GM18505 (cell line): Measurements from ENCODE around the gene NR5A2.

Experiments
- ATAC-seq: cut with Tn5 transposase; IDR thresholded peaks from one replicate; pipeline ENCODE4 v1.9.1; 2021; ENCODE audit not compliant: unreplicated experiment
- POLR2A ChIP-seq: IDR thresholded peaks from 4 replicates; pipeline ENCODE4 v1.6.1; 2011; ENCODE audit warnings: borderline replicate concordance; ENCODE audit not compliant: insufficient read depth, insufficient read length; ENCODE audit errors: extremely low read depth

NR5A2 gene

GRCh38 chr1:200153277-200154055, 126.0 kb downstream of the NR5A2 start:
- no peak for TF ChIP-seq POLR2A
- peak; percentile 46 for ATAC-seq

DNA sequence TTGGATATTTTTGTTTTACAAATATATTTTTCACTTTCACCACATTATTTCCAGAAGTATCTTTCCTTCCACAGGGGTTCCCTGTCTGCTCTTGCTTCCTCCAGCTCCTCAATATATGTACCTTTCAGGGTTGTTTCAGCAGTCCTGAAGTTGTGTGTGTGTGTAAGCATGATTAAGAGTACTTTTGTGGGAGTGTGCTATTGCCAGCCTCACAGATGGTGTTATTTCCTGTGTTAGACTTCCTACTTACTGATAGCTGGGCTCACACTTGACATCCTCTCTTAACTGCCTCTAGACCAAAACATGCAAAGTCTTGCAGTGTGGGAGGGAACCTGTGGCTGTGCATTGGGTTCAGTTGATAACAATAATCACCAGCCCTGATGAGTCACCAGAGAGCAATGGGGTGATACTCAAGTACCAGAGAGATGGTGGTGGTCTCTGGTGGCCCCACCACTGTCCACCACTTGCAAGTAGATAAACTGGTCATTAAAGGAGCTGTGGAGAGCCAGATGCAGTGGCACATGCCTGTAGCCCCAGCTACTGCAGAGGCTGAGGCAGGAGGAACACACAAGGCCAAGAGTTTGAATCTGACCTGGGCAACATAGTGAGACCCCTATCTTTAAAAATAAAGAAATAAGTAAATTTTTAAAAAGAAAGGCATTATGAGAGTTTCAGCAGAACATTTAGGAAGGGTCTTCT, 126.7 kb downstream of the NR5A2 start:
- peak; percentile 90 for ATAC-seq
- no peak for TF ChIP-seq POLR2A

DNA sequence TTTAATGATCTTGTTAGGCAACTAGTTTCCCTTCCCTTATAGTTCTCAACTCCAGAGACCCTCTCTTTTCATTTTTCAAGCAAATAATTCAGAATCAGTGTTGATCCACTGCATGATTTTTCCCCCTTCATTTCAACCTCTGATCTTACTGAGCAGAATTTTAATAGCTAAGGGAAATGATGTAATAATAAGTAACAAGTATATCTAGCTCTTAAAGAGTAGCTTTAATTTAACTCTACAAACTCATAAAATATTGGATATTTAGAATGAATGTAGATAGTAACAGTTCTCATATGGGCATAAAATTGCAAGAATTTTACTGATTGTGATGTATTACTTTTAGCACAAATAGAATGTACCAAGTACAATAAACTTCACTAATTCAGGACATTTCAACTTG, 130.2 kb downstream of the NR5A2 start:
- TF ChIP-seq POLR2A: no peak
- ATAC-seq: no peak

DNA sequence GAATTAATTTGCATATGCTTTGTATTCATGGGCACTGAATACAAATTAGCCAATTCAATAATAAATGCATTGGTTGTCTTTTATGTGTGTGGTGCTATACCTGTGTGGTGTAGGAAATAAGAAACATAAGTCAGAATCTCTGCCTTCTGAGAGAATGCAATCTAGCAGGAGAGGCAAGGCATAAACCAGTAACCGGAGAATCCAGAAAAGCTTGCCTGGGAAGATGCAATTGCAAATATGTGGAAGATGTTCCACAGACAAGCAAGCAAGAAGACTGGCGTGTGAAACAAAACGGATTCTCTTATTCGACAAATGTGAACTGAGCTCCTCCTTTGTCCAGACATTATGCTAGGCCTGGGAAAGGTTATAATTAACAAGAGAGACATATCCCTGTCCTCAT, 134.3 kb downstream of the NR5A2 start:
- ATAC-seq: no peak
- TF ChIP-seq POLR2A: no peak

DNA sequence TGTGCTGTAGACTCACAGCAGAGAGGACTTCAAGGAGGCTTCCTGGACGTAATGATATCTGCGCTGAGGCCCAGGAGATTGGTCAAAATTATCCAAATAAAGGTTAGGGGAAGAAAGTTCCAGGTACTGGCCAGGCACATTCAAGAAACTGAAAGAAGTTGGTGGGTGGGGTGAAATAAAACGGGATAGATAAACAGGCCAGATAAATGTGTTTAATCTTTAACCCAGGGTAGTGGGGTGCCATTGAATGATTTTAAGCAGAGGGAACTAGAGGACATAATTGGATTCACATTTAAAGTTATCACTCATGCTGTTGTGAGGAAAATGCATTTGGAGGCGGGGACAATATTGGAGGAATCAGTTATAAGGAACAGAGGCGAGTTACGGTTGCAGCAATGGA, 134.7 kb downstream of the NR5A2 start:
- no peak for ATAC-seq
- no peak for TF ChIP-seq POLR2A

GRCh38 chr1:200162877-200163276, 135.4 kb downstream of the NR5A2 start:
- no peak for TF ChIP-seq POLR2A
- no peak for ATAC-seq

- no peak for TF ChIP-seq POLR2A
- ATAC-seq: no peak
These were observed 136.4 kb downstream of the NR5A2 start for GRCh38 chr1:200163911-200164310.

DNA sequence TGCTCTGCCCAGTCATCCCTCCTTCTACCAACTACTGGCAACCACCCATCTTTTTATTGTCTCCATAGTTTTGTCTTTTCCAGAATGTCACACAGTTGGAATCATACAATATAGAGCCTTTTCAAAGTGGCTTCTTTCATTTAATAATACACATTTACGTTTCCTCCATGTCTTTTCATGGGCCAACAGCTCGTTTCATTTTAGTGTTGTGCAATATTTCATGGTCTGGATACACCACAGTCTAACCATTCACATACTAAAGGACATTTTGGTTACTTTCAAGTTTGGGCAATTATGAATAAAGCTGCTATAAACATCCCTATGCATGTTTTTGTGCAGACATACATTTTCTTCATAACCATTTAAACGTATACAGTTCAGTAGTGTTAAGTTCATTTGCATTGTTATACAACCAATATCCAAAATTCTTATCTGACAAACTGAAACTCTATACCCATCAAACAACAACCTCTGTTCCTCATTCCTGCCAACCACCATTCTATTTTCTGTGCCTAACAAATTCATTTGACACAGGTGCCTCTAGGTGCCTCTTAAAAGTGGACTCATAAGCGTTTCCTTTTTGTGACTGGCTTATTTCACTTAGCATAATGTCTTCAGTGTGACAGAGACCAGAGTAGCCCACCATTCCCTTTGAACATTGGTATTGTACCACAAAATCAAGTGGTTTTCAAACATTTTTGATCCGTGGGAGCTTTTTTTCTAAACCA, 138.1 kb downstream of the NR5A2 start:
- ATAC-seq: no peak
- TF ChIP-seq POLR2A: no peak

GRCh38 chr1:200166411-200166810, 138.9 kb downstream of the NR5A2 start:
- no peak for ATAC-seq
- TF ChIP-seq POLR2A: no peak

- no peak for ATAC-seq
- no peak for TF ChIP-seq POLR2A
These were observed 141.4 kb downstream of the NR5A2 start for GRCh38 chr1:200168926-200169325.

GRCh38 chr1:200172311-200172710, 144.8 kb downstream of the NR5A2 start:
- ATAC-seq: no peak
- TF ChIP-seq POLR2A: no peak

- TF ChIP-seq POLR2A: no peak
- no peak for ATAC-seq
These were observed 145.6 kb downstream of the NR5A2 start for GRCh38 chr1:200173097-200173618.

DNA sequence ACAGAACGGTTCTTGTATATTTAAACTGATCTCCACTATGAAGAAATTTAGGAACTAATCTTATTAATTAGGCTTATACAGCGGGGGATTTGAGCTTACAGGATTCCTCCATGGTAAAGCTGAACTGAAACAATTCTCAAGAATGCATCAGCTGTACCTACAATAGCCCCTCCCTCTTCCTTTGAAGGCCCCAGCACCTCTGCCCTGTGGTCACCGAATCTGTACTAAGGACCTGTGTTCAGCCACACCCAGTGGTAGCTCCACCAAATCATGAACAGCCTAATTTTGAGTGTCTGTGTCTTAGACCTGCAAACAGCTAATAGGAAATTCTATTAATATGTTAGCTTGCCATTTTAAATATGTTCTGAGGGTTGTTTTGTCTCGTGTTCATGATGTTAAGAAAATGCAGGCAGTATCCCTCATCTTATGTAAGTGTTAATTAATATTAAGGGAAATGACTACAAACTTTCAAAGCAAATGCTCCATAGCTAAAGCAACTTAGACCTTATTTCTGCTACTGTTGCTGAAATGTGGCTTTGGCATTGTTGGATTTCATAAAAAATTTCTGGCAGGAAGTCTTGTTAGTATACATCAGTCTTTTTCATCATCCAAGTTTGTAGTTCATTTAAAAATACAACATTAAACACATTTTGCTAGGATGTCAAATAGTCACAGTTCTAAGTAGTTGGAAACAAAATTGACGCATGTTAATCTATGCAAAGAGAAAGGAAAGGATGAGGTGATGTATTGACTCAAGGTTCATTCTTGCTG, 147.2 kb downstream of the NR5A2 start:
- ATAC-seq: no peak
- TF ChIP-seq POLR2A: no peak
